NCI-H2171 treated with DMSO at 0.1 percent for 48 hours (cell line): Measurements from ENCODE around the gene LIPG.

Experiments used
- DNase-seq: peaks from one replicate; lab custom pipeline; 2025; lab: John Stamatoyannopoulos, UW

The LIPG gene

DNA sequence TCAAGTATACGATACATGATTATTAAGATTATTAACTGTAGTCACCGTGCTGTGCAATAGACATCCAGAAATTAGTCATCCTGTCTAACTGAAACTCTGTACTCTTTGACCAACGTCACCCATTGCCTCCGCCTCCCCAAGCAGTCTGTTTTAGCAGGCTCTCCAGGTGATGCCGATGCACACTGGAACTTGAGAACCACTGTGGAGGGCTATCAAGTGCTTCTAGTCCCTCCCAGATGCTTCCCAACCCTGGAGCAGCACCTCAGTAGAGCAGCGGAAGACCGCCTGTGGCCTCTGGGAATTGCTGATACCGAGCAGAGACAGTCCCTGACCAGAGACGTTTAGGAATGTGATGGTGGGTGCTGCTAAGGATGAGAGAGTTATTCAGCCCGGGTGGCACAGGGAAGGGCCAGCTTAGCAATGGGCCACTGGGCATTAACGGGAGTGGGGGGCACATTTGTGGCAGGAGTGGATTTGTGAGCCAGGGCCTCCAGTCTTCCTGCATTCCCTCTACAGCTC lies 50.7 kb downstream of the LIPG start:
- peak; percentile 67 for DNase-seq

DNA sequence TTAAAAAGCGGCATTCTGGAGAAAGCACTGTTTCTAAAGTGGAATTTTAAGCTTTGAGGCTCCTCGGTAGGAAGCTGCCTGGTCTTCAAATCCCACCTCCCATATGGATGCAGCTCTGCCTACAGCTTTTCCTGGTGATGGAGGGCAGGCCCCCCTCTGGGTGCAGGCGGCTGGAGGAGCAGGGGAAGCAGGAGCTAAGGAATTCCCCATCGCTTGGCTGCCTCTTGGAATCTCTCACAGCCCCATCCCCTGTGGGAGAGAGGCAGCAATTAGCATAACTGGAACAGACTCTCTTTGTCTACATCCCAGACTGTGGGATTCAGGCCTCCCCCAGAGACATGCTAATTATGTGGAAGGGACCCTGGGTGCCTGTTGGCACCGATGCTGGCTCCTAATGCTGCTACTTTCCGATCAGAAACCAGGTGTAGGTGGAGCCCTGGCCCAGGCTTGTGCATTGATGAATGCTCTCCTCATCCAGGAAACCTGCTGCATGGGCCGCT lies 51.3 kb downstream of the LIPG start:
- DNase-seq = peak; percentile 89

DNA sequence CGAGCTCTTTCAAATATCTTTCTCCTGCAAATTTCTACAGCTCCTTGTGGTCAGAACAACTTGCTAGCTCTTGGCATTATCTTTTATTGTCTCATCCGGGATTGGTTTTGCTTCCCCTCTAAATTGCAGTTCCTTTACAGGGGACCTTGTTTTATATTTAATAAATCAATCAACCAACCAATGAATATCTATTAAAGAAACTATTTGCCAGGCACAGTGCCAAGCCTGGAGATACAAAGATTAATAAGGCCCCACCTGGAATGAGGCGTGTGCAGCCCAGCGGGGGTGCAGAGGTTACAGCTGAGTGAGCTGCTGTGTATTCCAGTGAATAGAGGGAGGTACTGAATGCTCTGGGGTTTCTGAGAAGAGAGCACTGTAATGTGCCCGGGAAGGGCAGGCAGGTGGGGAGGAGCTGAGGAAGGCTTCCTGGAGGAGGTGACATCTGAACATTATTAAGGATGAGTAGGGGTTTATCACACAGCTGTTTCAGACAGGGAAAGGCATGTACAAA lies 51.8 kb downstream of the LIPG start:
- peak; percentile 79 for DNase-seq

DNA sequence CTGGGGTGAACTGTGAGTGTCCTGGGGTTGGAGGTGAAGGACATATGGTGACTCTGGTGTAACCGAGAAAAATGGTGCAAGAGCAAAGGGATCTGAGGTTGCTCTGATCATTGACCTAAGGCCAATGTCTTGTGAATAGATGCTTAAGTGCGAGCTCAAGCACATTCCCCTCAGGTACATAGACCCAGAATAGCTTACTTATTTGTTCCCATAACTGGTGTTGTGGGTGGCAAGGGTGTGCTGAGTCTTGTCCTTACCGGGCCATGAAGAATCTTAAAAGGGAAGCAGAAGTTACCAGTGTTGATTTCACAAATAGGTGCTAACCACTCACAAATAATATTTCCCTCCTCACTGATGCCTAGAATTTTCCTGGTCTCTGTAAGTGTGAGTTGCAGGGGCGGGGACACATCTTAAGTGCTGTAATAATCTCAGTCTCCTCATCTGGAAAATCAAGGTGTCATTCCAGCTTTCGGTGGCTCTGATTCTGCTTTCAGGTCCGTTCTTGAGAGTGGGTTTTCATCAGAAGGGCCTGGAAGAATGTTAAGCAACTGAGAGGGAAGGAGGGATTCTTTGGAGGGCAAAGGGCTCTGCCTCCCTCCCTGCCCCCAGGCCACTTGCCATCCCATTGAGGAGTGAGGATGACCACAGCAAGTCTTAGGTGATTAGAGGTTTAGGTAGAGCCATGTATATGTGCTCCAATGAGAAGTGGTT lies 54.9 kb downstream of the LIPG start:
- no peak for DNase-seq

DNA sequence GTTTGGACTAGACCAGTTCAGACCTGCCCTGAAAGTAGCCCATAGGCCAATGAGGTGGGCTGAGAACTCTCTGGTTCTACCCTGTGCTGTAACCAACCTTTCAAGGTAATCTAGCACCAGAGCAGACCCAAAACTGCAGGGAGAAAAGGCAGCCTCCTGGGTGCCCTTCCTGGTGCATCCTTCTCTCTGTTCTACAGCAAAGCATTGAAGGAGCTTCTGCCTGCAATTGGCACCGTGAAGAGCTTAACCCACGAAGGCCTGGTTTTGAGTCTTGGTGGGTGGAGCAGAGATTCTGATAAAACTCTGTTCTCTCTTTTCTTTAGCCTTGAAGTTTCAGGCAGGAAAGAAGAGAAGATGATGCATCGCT lies 55.5 kb downstream of the LIPG start:
- DNase-seq = no peak

DNA sequence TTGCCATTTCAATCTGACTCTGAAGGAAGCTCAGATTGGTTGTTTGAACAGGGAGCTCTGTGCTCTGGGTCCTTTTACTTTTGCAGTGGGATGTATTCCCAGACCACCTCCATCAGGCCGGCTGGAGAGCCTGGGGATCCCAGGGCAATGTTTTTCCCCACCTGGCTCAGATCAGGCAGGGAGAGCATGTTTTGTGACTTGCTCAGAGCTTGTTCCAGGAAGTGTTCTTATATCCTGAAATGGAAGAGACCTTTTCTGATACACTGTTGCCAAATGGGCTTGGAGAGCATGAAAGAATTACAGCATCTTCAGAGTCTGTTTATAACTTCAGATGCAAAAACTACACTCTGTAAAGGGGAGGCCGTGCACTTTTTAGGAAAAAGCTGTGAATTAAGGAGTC lies 56.0 kb downstream of the LIPG start:
- DNase-seq = no peak

DNA sequence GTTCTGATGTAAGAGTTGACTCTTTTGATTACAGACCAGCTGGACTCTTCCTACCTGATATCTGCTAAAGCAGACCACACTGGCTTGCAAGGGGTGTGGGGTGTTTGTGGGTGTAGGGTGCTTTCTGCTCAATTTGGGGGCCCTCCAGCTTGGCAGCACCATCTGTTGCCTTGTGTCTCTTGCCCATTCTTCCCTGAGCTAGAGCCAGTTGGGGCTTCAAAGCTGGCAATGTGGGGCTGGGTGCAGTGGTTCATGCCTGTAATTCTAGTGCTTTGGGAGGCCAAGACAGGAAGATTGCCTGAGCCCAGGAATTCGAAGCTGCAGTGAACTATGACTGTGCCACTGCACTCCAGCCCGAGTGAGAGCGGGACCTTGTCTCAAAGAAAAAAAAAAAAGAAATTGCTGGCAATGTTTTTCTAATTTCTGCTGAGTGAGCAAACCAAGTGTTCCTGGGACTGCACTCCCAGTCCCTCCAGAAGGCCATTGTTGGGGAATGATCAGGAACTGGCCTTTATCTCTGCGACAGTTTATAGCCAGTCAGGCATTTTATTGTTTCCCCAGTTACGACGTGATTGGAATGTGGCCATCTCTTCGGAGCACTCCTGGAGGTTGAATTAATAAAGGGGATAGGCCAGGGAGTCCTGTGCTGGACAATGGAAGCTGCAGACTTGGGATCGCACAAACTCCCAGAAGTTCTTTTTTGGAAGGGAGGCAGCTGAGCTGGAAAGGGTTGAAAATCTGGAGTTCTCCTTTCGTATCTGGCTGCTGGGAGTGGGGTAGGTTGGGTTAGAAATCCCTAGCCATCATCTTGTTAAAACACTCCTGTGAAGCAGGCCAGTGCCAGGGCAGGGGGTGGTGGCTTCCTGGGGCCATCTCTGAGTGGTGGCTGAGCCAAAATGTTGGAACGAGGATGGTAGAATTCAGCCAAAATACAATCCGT lies 57.2 kb downstream of the LIPG start:
- no peak for DNase-seq

DNA sequence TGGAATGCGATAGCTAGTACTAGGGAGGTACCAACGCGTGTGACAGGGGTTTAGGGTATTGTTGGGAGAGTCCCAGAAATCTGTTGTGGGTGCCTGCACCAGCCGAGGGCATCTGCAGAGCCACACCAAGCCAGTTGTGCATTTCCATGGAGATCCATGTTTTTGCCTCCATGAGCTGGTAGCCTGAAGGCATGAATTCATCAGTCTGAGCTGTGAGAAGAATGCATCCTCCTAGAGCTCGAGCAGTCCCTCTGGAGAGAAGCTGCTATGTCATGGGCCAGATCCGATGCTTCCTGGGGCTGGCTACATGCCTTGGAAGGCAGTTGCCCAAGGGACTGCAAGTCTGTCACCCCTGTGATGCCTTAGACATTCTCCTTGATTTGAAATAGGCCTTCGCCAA lies 57.9 kb downstream of the LIPG start:
- no peak for DNase-seq

DNA sequence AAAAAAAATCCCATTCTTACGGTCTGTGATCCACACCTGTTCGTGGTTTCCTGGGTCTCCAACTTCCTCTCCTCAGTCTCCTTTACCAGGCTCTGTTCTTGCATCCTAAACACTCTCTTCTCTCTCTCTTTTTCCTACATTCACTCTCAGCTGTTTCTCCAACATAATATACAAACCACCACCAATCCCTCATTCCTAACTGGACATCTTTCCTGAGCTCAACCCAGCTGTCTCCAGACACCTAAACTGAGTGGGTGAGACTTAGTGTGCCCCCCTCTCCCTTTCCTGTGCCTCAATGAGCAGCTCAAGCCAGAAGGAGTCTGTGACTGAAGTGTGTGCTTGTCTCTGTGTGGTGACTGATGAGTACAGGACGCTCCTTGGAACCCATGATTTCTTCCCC lies 59.4 kb downstream of the LIPG start:
- no peak for DNase-seq

DNA sequence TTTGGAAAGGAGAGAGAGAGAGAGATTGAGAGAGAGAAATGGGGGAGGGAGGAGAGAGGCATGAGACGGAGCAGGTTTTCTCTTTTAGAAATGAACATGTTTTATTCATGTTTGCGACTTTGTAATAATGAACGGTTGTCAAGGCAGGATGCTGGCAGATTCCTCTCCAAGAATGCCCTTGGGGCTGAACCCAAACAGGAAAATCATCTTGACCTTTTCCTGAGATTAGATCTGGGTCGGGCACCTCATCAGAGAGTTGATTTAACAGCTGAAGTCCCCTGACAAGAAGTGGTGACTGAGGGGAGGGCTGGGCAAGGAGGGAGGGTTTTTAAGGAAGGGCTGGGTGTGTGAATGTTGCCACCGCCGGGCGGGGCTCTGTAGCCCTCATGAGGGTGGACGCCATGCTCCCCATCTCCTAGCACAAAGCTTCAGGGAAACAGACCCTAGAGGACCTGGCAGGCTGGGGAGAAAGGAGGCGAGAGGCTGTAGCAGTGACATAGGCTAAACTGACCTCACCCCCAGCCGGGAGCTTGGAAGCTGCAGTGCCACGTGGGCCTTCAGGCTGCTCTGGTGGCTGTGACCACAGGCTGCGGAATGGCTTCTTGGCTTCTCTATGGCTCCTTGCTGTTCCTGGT lies 60.0 kb downstream of the LIPG start:
- DNase-seq = no peak

DNA sequence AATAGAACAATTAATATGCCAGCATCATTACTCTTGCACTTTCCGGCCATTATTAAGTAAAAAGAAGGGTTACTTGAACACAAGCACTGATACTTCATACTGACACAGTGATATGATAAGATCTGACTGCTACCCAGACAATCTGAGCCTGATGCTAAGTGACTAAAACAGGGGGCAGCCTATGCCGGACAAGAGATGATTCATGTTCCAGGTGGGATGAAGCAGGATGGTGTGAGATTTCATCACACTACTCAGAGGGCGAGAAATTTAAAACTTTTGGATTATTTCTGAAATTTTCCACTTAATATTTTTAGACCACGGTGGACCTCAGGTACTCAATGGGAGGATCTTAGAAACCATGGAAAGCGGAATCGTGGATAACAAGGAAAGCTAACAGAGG lies 61.7 kb downstream of the LIPG start:
- DNase-seq = no peak

DNA sequence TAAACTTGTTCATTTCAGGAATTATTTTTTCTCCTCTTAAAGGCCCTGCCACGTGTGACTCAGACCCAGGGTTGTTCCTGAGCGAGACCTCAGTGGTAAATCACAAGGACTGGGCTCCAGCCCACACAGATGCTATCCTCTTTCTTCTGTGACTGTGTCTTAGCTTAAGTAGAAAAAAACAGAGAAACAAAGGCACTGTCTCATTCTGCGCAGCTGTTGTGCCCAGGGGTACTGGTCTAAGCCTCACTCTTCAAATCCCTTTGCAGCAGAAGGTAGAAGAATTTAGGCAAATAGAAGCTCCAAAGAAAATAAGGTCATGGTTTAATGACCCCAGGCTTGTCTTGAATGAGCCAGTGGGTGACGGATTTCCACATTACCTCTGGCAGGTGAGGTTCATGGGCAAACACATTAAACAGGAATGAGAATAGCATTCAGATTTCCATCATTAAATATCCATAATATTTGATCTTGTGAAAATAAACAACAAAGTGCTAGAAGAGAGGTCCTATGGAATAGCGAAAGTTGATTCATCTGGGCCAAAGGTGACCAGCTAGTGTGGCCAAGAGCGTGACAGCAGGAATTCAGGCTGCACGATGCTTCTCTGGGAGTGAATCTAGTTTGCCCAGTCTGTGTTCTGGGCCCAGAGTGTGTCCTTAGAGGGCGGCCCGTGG lies 63.3 kb downstream of the LIPG start:
- DNase-seq = no peak

DNA sequence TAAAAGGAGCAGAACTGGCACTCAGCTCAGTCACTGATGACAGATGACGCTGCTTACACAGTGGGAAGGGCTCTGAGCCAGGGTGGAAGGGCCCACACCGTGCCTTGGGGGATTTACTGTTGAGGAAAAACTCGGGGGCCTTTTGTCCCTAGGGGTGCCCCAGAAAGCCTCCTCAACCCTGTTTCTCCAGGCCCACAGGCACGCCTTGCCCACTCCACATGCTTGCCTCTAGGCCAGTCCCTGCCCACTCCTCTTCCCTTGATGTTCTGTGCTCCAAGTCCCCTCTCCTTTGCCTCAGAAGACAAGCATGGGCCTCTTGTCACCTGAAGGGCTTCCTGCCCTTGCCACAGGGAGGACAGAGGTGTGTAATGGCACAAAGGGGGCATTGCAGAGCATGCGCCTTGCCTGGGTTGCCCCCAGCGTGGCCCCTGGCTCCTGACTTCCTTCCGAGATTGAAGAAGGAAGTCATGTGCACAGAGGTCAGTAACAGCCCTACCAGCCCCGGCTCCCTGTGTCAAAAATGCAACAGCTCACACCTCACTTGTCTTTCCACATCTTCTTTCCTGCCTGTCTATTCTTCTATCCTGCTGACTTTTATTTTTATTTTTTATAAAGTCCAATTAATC lies 65.1 kb downstream of the LIPG start:
- no peak for DNase-seq

DNA sequence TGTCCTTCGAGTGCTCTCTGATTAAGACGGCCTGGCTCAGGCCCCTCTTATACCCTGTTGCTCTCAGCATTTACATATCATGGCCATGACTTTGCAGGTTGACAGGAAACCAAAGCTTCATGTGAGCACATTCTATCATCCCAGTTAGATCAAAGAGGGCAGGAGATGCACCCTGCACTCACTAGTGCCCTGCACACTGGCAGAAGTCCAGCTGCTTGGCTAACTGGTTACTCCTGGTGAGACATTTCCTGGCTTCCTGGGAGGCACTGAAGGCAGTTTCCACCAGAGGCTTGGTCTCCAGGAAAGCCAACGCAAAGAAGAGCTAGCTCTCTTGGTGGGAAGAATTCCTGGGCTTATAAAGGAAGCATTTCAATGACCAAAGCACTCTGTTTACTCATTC lies 66.3 kb downstream of the LIPG start:
- DNase-seq = no peak

DNA sequence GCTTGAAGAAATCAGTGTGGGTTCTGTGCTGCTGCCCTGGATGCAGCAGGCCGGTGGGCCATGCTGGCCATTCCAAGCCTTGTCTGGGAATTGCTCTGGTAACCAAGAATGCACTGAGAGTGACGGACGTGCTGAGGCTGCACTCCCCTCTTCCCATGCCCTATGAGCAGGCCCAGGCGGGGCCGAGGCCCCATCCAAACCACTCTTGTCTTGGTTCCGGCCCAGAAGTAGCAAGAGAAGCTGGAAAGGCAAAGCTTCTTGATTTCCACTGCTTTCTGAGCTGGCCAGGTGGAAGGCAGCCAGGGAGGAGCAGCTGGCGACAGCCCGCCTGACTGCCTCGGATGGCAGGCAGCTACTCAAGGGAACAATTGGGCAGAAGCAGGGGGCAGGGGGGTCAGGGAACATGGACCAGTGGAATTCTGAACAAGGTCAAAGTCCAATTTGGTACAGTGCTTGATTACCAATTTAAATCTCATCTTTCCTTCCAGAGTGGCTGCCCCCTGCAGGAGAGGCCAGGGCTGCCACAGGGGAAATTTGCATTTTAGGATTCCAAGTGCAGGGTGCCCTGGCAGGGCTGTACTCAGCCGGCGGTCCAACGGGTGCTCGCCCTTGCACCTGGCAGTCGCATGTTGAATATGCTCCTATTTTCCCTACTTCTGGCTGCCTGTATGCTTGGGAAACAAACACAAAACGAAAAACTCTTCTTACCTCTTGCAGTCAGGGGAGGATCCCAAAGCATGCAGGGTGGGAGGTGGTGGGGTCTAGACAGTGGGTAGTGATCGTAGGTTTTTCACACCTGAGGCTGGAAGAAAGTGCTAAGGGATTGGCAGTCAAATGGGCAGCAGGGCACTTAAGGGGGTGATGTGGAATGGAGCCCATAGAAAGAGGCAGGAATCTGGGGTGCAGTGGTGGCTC lies 67.3 kb downstream of the LIPG start:
- peak; percentile 54 for DNase-seq

DNA sequence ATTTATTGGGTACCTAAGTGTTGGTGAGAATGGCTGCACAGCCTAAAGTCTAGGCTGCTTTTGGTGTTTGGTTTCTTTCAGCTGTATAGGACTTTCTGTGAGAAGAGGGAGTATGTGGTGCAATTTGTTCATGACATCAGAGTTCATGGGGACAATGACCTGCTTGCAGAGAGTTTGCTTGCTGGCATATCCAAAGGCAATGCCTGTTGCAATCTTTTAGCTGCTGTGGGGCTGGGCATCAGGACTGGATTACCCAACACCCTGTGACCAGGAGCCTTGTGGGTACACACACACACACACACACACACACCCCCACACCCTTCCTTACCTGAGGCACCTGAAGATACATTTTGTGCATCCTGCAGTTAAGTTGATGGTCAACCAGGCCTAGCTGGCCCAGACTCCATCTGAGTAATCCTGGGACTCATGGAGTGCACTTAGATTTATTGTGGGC lies 68.4 kb downstream of the LIPG start:
- no peak for DNase-seq

DNA sequence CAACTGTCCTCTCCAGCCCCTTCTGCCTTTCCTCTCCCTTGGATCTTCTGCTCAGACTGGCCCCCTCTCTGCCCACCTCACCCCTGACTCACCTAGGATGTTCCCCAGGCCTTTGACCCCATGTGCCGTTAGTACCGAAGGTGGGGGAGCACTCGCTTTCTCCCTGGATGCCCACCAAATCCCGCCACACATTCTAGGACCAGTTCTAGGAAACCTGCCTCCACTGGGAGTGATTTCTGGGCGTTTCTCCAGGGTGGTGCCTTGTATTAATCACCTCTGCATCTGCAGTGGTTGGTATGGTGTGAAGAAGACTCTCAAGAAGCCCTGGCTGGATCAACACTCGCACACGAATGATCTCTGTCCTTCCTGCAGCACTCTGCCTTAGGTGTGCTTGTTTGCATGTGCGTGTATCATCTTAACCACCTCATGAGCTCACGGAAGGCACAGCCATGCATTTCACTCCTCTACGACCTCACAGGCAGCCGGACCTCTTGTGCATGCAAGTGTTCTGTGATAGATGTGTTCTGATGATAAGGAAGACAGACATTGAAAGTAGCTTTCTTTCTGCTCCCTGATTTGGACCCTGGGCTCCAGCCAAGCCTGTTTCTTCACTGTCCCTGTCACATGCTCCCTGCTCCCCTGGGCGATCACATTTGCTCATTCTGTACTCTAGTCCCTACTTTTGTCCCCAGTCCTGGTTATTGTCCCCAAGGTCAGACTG lies 69.4 kb downstream of the LIPG start:
- no peak for DNase-seq

DNA sequence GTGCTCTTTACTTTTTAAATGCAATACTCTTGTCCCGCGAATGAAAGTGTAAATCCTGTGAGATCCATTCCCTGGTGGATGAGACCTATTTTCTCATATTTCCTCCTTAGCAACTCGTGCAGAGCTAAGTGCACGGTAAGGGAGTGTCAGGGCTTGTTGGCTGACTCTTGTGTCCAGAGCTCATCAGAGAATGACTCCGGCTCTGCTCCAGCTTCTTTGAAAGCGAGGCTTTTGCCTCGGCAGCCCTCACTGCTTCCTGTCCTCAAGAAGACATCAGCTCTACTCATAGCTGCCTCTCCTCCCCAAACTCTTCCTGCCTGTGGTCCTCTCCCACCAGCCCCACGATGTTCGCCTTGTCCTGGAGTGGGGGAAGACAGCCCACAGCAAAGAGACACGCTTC lies 70.7 kb downstream of the LIPG start:
- DNase-seq = no peak

DNA sequence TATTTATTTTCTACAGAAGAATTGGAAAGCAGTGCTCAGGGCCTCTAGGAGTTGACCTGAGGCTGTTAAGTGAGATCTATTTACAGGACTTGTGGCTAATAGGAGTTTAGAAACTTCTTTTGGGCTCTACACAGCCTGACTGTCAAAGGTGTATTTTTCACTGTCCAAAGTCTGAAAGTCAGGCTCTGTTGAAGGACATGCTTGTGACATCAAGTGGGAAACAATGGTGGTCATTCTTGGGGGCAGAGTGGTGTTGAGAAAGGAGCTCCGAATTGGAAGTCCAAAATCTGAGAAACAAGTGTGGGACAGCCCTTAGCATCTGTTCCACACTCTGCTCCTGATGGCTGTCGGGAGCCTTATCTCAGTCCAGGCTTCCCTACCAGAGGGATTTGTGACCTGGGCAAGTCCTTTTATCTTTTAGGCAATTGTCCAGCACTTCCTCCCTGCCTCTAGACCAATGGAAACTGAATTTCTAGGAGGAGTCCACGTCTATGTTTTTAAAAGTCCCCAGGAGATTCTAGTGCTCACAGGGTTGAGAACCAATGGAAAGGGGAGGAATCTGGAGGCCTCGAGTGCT lies 76.4 kb downstream of the LIPG start:
- DNase-seq = no peak
